Upper lobe of left lung (tissue), 6 donors: ENCODE results near the gene PRKCE. TPM values are rescaled to one million over a fixed set of nuclear protein-coding genes. Genes with fewer than 3 reads are reported as not detected.

Experiments used
- ATAC-seq, 2 donors: fragments of 200-7000 bp; cut with Tn5 transposase; one replicate each; pipeline ENCODE4 v1.9.1; 2022; ENCODE audit warnings: mild to moderate bottlenecking in 2 of 2, moderate library complexity in 2 of 2; ENCODE audit not compliant: low FRiP score in 2 of 2
- DNase-seq, 2 donors: peaks; one replicate each; pipeline ENCODE4 v3.0.0-alpha.2; 2019 to 2020
- H3K27ac ChIP-seq, 4 donors: fragments of 200-600 bp; sonication (generic); one replicate each; pipeline ENCODE4 v1.5.1; 2016 to 2019
- H3K27me3 ChIP-seq, 4 donors: fragments of 200-600 bp; sonication (generic); one replicate each; pipeline ENCODE4 v1.5.1; 2017 to 2019
- H3K36me3 ChIP-seq, 4 donors: fragments of 200-600 bp; sonication (generic); one replicate each; pipeline ENCODE4 v1.5.1; 2016 to 2019
- H3K4me1 ChIP-seq, 4 donors: fragments of 200-600 bp; sonication (generic); one replicate each; pipeline ENCODE4 v1.5.1; 2018 to 2019
- H3K4me3 ChIP-seq, 4 donors: fragments of 200-600 bp; sonication (generic); one replicate each; pipeline ENCODE4 v1.5.1; 2017 to 2019; ENCODE audit warnings: mild to moderate bottlenecking in 2 of 4, moderate library complexity in 1 of 4
- H3K9me3 ChIP-seq, 4 donors: fragments of 200-600 bp; sonication (generic); one replicate each; pipeline ENCODE4 v1.5.1; 2018 to 2019
- CTCF ChIP-seq, 6 experiments: fragments of 450-650 bp in 4 of 6; fragments of 200-600 bp in 2 of 6; sonication (generic) in 2 of 6; IDR thresholded peaks; one replicate each; pipeline ENCODE4 v1.5.1; 2016 to 2019; ENCODE audit warnings: antibody characterized with exemption in 6 of 6
- EP300 ChIP-seq, 4 donors: sonication (generic); formaldehyde crosslinking; IDR thresholded peaks; one replicate each; pipeline ENCODE4 v1.5.1; 2017; ENCODE audit warnings: antibody characterized with exemption in 4 of 4, control low read depth in 2 of 4
- POLR2A ChIP-seq, 4 donors: fragments of 450-650 bp; IDR thresholded peaks; one replicate each; pipeline ENCODE4 v1.5.1; 2016 to 2017; ENCODE audit warnings: antibody characterized with exemption in 4 of 4, mild to moderate bottlenecking in 2 of 4
- POLR2AphosphoS5 ChIP-seq, 2 donors: sonication (generic); formaldehyde crosslinking; IDR thresholded peaks; one replicate each; pipeline ENCODE4 v1.5.1; 2017; ENCODE audit warnings: antibody characterized with exemption in 2 of 2
- WGBS, 2 donors: methylation state at CpG; one replicate each; pipeline ENCODE4 v1.1.5; 2017 to 2018; 5-methylcytosine and 5-hydroxymethylcytosine counted together
- total RNA-seq, 6 donors: library from RNA; depleted of rRNA in 4 of 6; stranded (reverse); fragments of >200 nt in 4 of 6; gene quantifications; one replicate each; pipeline versions ENCODE4 v1.1.0 to v1.2.1, GENCODE V29; 2016 to 2021
- donor health status: DM: no; HTN: no; CAD: no; lungs with moderate emphysema.
- donor health status: DM: no; HTN: yes; CAD: no; lungs with severe emphysema.

PRKCE gene
- total RNA-seq, 6 donors from 2014 or later = 54.9 to 124 (median 75.6) TPM

GRCh38 chr2:45614330-45614729, 37.1 kb upstream of the PRKCE start:
- TF ChIP-seq EP300 (IDR thresholded peaks at IDR 0.05) (no peak), POLR2AphosphoS5 (IDR thresholded peaks at IDR 0.05) (no peak), POLR2A (IDR thresholded peaks at IDR 0.05) (no peak), CTCF (IDR thresholded peaks at IDR 0.05) (no peak)
- DNase-seq = no peak
- WGBS, 2 donors = 74 to 77% methylated on average over 1 of the region's 1 CpG
- no peaks in the 10 kb centered on the region for H3K9me3 ChIP-seq
- ATAC-seq = no peak
- H3K36me3 ChIP-seq = no peaks in the 10 kb centered on the region
- H3K4me3 ChIP-seq = no peak overlapping the region
- H3K4me1 ChIP-seq = peaks cover 10 to 20% (median 12%) of the 10 kb centered on the region in 4 donors
- H3K27ac ChIP-seq = no peak overlapping the region
- H3K27me3 ChIP-seq = no peaks in the 10 kb centered on the region

- H3K27me3 ChIP-seq = no peaks in the 10 kb centered on the region
- 77 to 84% methylated on average over 3 of the region's 3 CpGs for WGBS, 2 donors
- DNase-seq (no peak), ATAC-seq (no peak)
- no peak overlapping the region for H3K27ac ChIP-seq
- H3K9me3 ChIP-seq = no peaks in the 10 kb centered on the region
- H3K4me1 ChIP-seq = peaks cover 5 to 14% (median 9%) of the 10 kb centered on the region in 4 donors
- no peak overlapping the region for H3K4me3 ChIP-seq
- TF ChIP-seq POLR2AphosphoS5 (IDR thresholded peaks at IDR 0.05) (no peak), POLR2A (IDR thresholded peaks at IDR 0.05) (no peak), CTCF (IDR thresholded peaks at IDR 0.05) (no peak), EP300 (IDR thresholded peaks at IDR 0.05) (no peak)
- no peaks in the 10 kb centered on the region for H3K36me3 ChIP-seq
Measured at GRCh38 chr2:45614871-45615415, 36.5 kb upstream of the PRKCE start.

DNA sequence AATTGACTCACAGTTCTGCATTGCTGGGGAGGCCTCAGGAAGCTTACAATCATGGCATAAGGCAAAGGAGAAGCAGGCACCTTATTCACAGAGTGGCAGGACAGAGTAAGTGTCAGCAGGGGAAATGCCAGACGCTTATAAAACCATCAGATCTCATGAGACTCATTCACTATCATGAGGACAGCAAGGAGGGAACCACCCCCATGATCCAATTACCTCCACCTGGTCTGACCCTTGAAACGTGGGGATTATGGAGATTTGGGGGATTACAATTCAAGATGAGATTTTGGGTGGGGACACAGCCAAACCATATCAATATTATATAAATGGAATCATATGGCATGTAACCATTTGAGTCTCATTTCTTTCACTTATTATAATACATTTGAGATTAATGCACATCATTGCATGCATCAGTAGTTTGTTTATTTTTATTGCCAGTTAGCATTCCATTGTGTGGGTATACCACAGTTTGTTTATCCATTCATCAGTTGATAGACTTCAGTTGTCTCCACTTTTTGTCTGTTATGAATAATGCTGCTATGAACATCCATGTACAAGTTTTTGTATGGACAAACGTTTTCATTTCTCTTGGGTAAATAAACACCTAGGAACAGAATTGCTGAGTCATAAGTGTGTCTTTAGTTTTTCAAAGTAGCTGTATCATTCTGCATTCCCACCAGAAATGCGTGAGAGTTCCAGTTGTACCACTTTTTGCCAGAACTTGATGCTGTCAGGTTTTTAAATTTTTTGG, 34.6 kb upstream of the PRKCE start:
- no peak overlapping the region for H3K27ac ChIP-seq
- H3K27me3 ChIP-seq = no peaks in the 10 kb centered on the region
- no peaks in the 10 kb centered on the region for H3K9me3 ChIP-seq
- H3K36me3 ChIP-seq = no peaks in the 10 kb centered on the region
- ATAC-seq (no peak), DNase-seq (no peak)
- 39 to 58% methylated on average over 4 of the region's 4 CpGs for WGBS, 2 donors
- no peak overlapping the region for H3K4me3 ChIP-seq
- TF ChIP-seq CTCF (IDR thresholded peaks at IDR 0.05) (no peak), POLR2AphosphoS5 (IDR thresholded peaks at IDR 0.05) (no peak), EP300 (IDR thresholded peaks at IDR 0.05) (no peak), POLR2A (IDR thresholded peaks at IDR 0.05) (no peak)
- peaks cover 0 to 4% (median under 1%) of the 10 kb centered on the region in 4 donors for H3K4me1 ChIP-seq

DNA sequence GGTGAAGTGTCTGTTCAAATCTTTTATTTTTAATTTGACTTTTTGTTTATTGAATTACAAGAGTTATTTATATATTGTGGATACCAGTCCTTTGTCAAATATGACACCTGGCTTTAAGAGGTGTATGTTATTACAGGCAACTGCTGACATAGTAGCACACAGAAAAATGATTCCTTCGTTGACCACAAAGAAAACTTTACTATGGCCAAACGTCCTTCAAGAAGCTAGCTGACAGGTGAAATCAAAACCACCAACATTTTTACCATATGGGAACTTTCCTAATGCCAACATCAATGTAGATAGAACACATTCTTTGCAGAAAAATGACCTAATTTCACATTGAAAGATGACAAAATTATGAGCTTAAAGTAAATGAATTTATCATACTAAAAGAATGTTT, 34.0 kb upstream of the PRKCE start:
- Histone ChIP-seq H3K4me1 (no peaks in the 10 kb centered on the region), H3K27ac (no peak overlapping the region), H3K27me3 (no peaks in the 10 kb centered on the region), H3K36me3 (no peaks in the 10 kb centered on the region), H3K9me3 (no peaks in the 10 kb centered on the region), H3K4me3 (no peak overlapping the region)
- 36 to 53% methylated on average over 2 of the region's 2 CpGs for WGBS, 2 donors
- no peak for DNase-seq
- no peak for ATAC-seq
- no peak for TF ChIP-seq POLR2AphosphoS5 (IDR thresholded peaks at IDR 0.05)

GRCh38 chr2:45622336-45623075, 29.0 kb upstream of the PRKCE start:
- 93 to 95% methylated on average over 6 of the region's 6 CpGs for WGBS, 2 donors
- no peak for DNase-seq
- TF ChIP-seq CTCF (IDR thresholded peaks at IDR 0.05) (no peak), EP300 (IDR thresholded peaks at IDR 0.05) (no peak), POLR2A (IDR thresholded peaks at IDR 0.05) (no peak), POLR2AphosphoS5 (IDR thresholded peaks at IDR 0.05) (no peak)
- Histone ChIP-seq H3K4me1 (peaks cover 0 to 8% (median 0%) of the 10 kb centered on the region in 4 donors), H3K27ac (no peak overlapping the region), H3K36me3 (no peaks in the 10 kb centered on the region), H3K27me3 (no peaks in the 10 kb centered on the region), H3K9me3 (no peaks in the 10 kb centered on the region), H3K4me3 (no peak overlapping the region)
- no peak for ATAC-seq
